ENCODE data around the gene SPATA6L.

GRCh38 chr9:4709380-4709779 is 43.1 kb upstream of the SPATA6L start:
- no peak for TF ChIP-seq CTCF (conservative IDR thresholded peaks at IDR 0.05; ENCODE audit: low read depth in 2 of 2)
- no peak for TF ChIP-seq POLR2AphosphoS5 (IDR thresholded peaks at IDR 0.05; ENCODE audit: low read depth)
- no peak for TF ChIP-seq REST (IDR thresholded peaks at IDR 0.05; ENCODE audit: unreplicated experiment)
- no peak for TF ChIP-seq EZH2phosphoT487 (IDR thresholded peaks at IDR 0.05; ENCODE audit: unreplicated experiment)
- no peak for TF ChIP-seq ZNF462 (CRISPR knock-in tag; IDR thresholded peaks at IDR 0.05)
- TF ChIP-seq EZH2 (IDR thresholded peaks at IDR 0.05; ENCODE audit: low read depth, unreplicated experiment) = no peak
